Upper lobe of right lung (tissue), 1 donor: ENCODE results near the gene ALKBH2. TPM values are rescaled to one million over a fixed set of nuclear protein-coding genes. Genes with fewer than 3 reads are reported as not detected.
A peak's percentile ranks its signal among the peaks of the same experiment; 100 is the strongest.

Experiments used
- ATAC-seq: fragments of 200-7000 bp; cut with Tn5 transposase; one replicate; pipeline ENCODE4 v1.9.1; 2020; ENCODE audit warnings: mild to moderate bottlenecking, moderate library complexity
- DNase-seq: peaks from one replicate; pipeline ENCODE4 v3.0.0-alpha.2; 2020
- H3K27ac ChIP-seq: fragments of 200-600 bp; one replicate; pipeline ENCODE4 v1.8.0; 2022
- H3K27me3 ChIP-seq: fragments of 200-600 bp; one replicate; pipeline ENCODE4 v1.8.0; 2022; ENCODE audit warnings: mild to moderate bottlenecking
- H3K36me3 ChIP-seq: fragments of 200-600 bp; one replicate; pipeline ENCODE4 v1.8.0; 2022
- H3K4me1 ChIP-seq: fragments of 200-600 bp; one replicate; pipeline ENCODE4 v1.8.0; 2022
- H3K4me3 ChIP-seq: fragments of 200-600 bp; one replicate; pipeline ENCODE4 v1.8.0; 2022; ENCODE audit warnings: mild to moderate bottlenecking
- H3K9me3 ChIP-seq: fragments of 200-600 bp; one replicate; pipeline ENCODE4 v1.8.0; 2022
- intact Hi-C: fragments of 100-400 bp; cut with DNase I; formaldehyde crosslinking; loops from one replicate; pipeline ENCODE4 v1.11.0; 2022
- total RNA-seq: library from RNA; stranded (reverse); fragmentation: NEBNext Ultra II Directional; extraction: Animal tissue kit (Norgen Biotek cat#: 25700); gene quantifications from one replicate; pipeline ENCODE4 v1.2.1, GENCODE V29; 2021
- TF ChIP-seq, protein P1 (sequence below): fragments of 200-600 bp; IDR thresholded peaks from one replicate; pipeline ENCODE4 v1.8.0; 2022; ENCODE audit warnings: antibody characterized with exemption
- donor health status: DM: no; HTN: yes; CAD: no; lungs with severe emphysema.

ALKBH2 gene
- total RNA-seq, 1 donor from 2014 or later, result 10.1 TPM

DNA sequence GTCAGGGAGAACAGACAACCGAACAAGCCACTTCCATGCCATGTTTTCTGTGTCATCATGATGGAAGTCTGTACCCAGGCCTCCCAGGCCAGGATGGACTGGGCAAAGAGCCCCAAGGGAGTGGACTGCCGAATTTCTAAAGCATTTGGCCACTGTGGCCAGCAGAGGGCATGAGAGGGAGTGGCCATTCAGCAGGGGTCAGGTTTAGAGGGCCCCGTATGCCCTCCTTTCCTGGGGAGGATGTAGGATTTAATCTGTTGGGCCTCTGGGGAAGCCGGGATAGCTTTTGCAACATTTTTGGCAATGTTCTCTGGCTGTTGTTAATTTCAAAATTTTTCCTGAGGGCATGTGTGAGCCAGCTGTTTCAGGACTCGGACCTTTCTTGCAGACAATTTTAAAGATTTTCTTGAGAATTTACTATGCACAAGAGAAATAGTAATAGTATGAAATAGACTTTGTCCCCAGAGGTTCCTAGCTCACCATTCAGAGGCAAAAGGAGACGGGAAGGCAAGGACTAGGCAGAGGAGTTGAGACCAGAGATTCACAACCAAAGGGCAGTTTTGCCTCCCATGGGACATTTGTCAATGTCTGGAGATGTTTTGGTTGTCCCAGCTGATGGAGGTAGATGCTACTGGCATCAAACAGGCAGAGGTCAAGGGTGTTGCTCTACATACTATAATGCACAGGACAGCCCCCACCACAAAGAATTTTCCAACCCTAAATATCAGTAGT is 41.1 kb upstream of the ALKBH2 start:
- peaks cover 4% of the 10 kb centered on the region for H3K4me1 ChIP-seq
- TF ChIP-seq, protein P1, sequence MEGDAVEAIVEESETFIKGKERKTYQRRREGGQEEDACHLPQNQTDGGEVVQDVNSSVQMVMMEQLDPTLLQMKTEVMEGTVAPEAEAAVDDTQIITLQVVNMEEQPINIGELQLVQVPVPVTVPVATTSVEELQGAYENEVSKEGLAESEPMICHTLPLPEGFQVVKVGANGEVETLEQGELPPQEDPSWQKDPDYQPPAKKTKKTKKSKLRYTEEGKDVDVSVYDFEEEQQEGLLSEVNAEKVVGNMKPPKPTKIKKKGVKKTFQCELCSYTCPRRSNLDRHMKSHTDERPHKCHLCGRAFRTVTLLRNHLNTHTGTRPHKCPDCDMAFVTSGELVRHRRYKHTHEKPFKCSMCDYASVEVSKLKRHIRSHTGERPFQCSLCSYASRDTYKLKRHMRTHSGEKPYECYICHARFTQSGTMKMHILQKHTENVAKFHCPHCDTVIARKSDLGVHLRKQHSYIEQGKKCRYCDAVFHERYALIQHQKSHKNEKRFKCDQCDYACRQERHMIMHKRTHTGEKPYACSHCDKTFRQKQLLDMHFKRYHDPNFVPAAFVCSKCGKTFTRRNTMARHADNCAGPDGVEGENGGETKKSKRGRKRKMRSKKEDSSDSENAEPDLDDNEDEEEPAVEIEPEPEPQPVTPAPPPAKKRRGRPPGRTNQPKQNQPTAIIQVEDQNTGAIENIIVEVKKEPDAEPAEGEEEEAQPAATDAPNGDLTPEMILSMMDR, result peak; percentile 61
- H3K36me3 ChIP-seq, result no peaks in the 10 kb centered on the region
- no peak overlapping the region for H3K4me3 ChIP-seq
- intact Hi-C loops, result no loop called here
- DNase-seq (peak; percentile 65), ATAC-seq (peak; percentile 86)
- no peaks in the 10 kb centered on the region for H3K27me3 ChIP-seq
- H3K27ac ChIP-seq, result peak overlapping the region; percentile 3
- no peaks in the 10 kb centered on the region for H3K9me3 ChIP-seq

DNA sequence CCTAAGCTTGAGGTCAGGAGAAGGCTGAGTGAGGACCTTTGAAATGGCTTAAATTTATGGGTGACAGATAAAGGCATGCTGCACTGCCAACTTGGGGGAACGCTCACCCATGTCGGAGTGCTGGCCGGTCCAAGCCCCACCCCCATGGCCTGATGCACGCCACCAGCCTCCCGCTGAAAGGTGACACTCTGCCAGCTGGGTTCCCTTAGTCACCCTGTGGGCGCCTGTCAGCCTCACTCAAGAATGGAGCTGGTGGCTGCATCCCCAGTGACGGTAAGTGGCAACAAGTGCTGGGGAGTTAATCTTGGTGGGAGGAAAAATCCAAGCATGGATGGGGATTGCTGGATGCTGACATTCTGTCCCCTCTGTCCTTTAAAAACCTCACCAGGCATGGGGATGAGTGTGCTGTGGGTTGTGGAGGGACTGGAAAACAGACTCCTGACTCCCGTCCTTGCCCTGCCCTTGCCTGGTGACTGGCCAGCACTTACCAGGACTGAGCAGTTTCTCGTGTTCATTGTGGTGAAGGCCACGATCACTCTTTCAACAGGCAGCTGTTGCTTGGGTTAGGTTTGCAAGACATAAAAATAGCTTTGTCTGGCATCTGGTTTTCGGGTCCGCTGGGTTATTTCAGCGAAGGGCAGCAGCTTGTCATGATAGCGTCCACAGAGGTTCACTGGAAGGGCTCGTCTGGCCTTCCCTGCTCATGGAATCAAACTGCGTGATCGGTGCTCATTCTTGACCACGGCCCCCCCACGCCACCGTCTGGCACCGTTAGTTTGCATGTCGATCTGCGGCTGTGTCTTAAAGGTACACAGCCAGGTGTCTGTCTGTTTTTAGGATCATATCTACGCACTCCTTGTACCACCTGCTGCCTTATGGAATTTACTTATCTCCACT is 38.1 kb upstream of the ALKBH2 start:
- Histone ChIP-seq H3K9me3 (no peaks in the 10 kb centered on the region), H3K27ac (no peak overlapping the region), H3K36me3 (no peaks in the 10 kb centered on the region), H3K4me1 (peaks cover 4% of the 10 kb centered on the region), H3K27me3 (no peaks in the 10 kb centered on the region), H3K4me3 (no peak overlapping the region)
- TF ChIP-seq, protein P1, result no peak
- DNase-seq, result no peak
- ATAC-seq, result peak; percentile 24
- intact Hi-C loops, result no loop called here

DNA sequence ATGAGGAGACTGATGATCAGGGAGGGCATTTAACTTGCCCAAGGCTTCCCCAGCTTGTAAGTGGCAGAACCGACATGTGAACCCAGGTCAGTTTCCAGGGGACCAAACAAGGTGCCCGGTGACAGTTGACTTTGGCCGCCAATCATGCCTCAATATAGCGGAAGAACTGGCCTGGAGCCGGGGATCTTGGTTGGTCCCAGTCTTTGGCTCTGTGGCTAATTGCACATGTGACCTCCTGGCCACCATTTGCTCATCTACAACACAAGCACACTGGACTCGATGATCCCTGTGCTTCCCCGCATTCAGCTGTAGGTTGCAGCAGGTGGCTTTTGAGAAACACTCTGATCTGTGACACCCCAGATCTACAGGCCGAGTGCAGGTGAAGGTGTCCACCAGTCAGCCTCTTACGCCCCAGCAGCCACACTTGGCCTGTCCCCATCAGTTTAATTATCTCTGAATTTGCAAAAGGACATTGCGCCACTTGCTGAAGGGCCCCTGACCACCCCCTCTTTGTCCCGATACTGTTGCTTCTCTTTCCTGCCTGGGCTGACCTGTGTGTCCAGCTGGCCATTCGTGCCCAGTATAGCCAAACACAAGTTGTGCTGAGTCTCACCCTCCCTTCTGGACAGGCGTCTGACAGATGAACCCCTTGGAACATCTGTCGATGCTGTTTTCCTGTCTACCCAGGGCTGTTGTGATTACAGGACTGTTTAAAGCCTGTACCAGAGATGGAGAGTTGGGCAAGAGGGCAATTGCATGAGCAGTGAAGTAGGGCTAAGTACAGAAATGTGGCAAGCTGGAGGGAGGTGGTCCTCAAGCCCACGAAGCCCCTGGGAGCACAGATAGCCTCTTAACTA is 37.3 kb upstream of the ALKBH2 start:
- TF ChIP-seq, protein P1, result no peak
- no peaks in the 10 kb centered on the region for H3K9me3 ChIP-seq
- no peak overlapping the region for H3K27ac ChIP-seq
- intact Hi-C loops, result no loop called here
- H3K27me3 ChIP-seq, result no peaks in the 10 kb centered on the region
- DNase-seq (no peak), ATAC-seq (no peak)
- peaks cover 4% of the 10 kb centered on the region for H3K4me1 ChIP-seq
- no peaks in the 10 kb centered on the region for H3K36me3 ChIP-seq
- H3K4me3 ChIP-seq, result no peak overlapping the region

DNA sequence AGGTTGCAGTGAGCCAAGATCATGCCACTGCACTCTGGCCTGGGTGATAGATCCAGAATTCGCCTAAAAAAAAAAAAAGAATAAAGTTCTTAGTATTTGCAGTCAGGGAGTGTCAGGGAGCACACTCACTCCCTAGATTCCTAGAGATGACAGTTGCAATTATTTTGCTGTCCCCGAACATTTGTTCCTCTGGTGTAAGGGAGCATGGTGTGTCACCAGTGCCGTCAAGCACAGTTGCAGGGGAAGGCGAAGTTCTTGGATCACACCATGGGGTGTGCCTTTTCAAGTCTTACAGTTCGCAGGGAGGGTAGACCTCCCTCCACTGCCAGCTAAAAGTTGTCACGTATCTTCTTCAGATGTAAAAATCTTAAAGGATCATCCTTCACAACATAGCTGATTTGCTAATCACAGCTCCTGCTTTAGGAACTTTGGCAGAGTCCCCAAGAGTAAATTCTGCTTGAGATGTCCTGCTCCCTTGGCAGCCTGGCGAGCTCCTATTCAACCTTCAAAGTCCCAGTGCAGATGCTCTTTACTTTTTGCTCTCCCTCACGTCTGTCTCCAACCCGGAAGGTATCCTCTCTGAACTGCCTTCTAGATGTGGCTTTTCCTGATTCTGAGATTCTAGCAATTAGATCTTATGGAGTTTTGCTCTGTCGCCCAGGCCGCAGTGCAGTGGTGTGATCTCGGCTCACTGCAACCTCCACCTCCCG is 34.4 kb upstream of the ALKBH2 start:
- Histone ChIP-seq H3K4me1 (no peaks in the 10 kb centered on the region), H3K4me3 (no peak overlapping the region), H3K27me3 (no peaks in the 10 kb centered on the region), H3K9me3 (no peaks in the 10 kb centered on the region), H3K36me3 (no peaks in the 10 kb centered on the region), H3K27ac (no peak overlapping the region)
- TF ChIP-seq, protein P1, result no peak
- intact Hi-C loops, result no loop called here
- no peak for DNase-seq
- no peak for ATAC-seq

DNA sequence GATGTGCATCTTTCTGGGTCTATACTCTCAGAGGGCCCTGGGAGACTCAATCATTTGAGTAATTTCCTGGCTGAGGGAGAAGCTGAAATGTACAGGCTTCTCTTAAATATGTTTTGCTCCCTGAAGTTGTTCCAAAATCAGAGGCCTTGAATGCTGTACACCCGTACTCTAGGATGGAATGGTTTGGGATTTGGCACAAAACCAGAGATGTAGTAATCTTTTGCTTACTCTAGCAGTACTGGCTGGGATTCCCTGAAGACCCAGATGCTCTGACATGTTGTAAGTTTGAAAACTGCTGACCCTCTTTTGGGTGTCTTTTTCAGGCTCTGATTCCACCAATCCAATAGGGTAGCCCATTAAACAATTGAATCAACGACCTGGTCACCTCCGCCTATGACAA is 33.5 kb upstream of the ALKBH2 start:
- intact Hi-C loops, result no loop called here
- no peak overlapping the region for H3K4me3 ChIP-seq
- no peak overlapping the region for H3K27ac ChIP-seq

More for the DNA sequence above, 33.5 kb upstream of the ALKBH2 start:
- no peaks in the 10 kb centered on the region for H3K4me1 ChIP-seq
- no peaks in the 10 kb centered on the region for H3K36me3 ChIP-seq
- DNase-seq (no peak), ATAC-seq (no peak)
- H3K27me3 ChIP-seq, result no peaks in the 10 kb centered on the region
- H3K9me3 ChIP-seq, result no peaks in the 10 kb centered on the region
- TF ChIP-seq, protein P1, result no peak
